ENCODE results near the gene ALDH7A1.

DNA sequence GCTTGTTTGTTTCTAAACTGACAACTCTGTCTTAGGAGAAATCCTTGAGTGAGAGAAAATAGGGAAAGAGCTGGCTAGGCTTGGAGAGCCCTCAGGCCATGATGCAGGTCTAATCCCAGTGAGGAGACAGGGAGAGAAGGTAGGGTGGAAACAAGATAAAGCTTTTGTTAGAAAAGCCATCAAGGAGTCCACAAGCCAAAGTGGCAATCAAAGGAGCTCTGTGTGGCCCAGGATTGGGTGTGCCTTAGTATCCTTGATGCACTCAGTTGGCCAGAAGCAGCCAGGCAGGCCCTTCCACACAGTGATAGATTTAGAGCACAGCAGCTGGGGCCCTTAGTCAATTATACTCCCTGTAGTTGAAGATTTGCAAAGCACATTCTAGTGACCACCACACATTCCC, 73.9 kb downstream of the ALDH7A1 start:
- TF ChIP-seq, protein P1, sequence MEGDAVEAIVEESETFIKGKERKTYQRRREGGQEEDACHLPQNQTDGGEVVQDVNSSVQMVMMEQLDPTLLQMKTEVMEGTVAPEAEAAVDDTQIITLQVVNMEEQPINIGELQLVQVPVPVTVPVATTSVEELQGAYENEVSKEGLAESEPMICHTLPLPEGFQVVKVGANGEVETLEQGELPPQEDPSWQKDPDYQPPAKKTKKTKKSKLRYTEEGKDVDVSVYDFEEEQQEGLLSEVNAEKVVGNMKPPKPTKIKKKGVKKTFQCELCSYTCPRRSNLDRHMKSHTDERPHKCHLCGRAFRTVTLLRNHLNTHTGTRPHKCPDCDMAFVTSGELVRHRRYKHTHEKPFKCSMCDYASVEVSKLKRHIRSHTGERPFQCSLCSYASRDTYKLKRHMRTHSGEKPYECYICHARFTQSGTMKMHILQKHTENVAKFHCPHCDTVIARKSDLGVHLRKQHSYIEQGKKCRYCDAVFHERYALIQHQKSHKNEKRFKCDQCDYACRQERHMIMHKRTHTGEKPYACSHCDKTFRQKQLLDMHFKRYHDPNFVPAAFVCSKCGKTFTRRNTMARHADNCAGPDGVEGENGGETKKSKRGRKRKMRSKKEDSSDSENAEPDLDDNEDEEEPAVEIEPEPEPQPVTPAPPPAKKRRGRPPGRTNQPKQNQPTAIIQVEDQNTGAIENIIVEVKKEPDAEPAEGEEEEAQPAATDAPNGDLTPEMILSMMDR (IDR thresholded peaks at IDR 0.05) = no peak
- no peak for TF ChIP-seq POLR2A (IDR thresholded peaks at IDR 0.05)
- TF ChIP-seq POLR2AphosphoS5 (IDR thresholded peaks at IDR 0.05; ENCODE audit: insufficient read depth in 1 of 2, low read depth in 1 of 2) = no peak

Data from vagina (tissue), 2 donors.